Inferior parietal cortex (tissue), 1 donor: ENCODE results near the gene A4GNT.

Experiments used
- DNase-seq: peaks from one replicate; pipeline ENCODE4 v3.0.0-alpha.2; 2016; ENCODE audit errors: extremely low spot score

A4GNT gene

GRCh38 chr3:138078901-138079344 lies 53.3 kb downstream of the A4GNT start:
- DNase-seq: no peak

DNA sequence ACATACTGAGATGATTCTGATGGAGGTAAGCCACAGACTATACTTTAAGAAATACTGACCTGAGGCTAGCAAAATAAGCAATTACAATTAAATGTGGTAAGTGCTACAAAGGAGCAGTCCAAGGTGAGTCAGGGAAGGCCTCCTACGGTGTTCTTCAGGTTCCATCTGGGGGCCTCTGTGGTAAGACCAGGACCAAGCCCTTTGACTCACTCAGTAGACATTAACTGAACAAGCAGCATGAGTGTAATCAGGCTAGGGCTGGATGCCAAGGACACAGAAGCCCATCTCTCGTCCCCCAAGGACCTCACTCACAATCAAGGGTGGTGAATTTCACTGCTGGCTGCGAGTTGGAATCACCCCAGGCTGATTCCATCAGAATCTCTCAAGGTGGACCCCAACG lies 54.1 kb downstream of the A4GNT start:
- DNase-seq: no peak
